HG03342 (cell line): ENCODE data around the gene RCCD1.

Source experiments
- ATAC-seq: cut with Tn5 transposase; IDR thresholded peaks from one replicate; pipeline ENCODE4 v1.9.1; 2021; ENCODE audit warnings: mild to moderate bottlenecking, moderate library complexity; ENCODE audit not compliant: unreplicated experiment

Gene RCCD1

GRCh38 chr15:90960298-90961091, 5.8 kb downstream of the RCCD1 start:
- ATAC-seq = no peak

- no peak for ATAC-seq
These were observed 7.3 kb downstream of the RCCD1 start for GRCh38 chr15:90962021-90962420.

GRCh38 chr15:90966262-90966661, 11.6 kb downstream of the RCCD1 start:
- ATAC-seq = no peak

- ATAC-seq = no peak
These were observed 12.5 kb downstream of the RCCD1 start for GRCh38 chr15:90967206-90967605.

- ATAC-seq = no peak
These were observed 13.8 kb downstream of the RCCD1 start for GRCh38 chr15:90968434-90968833.

- no peak for ATAC-seq
These were observed 15.6 kb downstream of the RCCD1 start for GRCh38 chr15:90970274-90970673.

- ATAC-seq = no peak
These were observed 17.4 kb downstream of the RCCD1 start for GRCh38 chr15:90972133-90972532.

- ATAC-seq = no peak
These were observed 19.5 kb downstream of the RCCD1 start for GRCh38 chr15:90974216-90974615.

GRCh38 chr15:90979582-90979981, 24.9 kb downstream of the RCCD1 start:
- no peak for ATAC-seq

- ATAC-seq = peak; percentile 74
These were observed 27.0 kb downstream of the RCCD1 start for GRCh38 chr15:90981681-90982080.

- ATAC-seq = peak; percentile 36
These were observed 27.5 kb downstream of the RCCD1 start for GRCh38 chr15:90982135-90982534.

- ATAC-seq = peak; percentile 65
These were observed 32.3 kb downstream of the RCCD1 start for GRCh38 chr15:90986790-90987507.

- no peak for ATAC-seq
These were observed 33.0 kb downstream of the RCCD1 start for GRCh38 chr15:90987561-90988141.

- ATAC-seq = no peak
These were observed 33.6 kb downstream of the RCCD1 start for GRCh38 chr15:90988296-90988695.

- ATAC-seq = no peak
These were observed 34.5 kb downstream of the RCCD1 start for GRCh38 chr15:90989040-90989768.

GRCh38 chr15:90990446-90990845, 35.8 kb downstream of the RCCD1 start:
- no peak for ATAC-seq

- no peak for ATAC-seq
These were observed 37.1 kb downstream of the RCCD1 start for GRCh38 chr15:90991587-90992285.

- ATAC-seq = peak; percentile 6
These were observed 39.4 kb downstream of the RCCD1 start for GRCh38 chr15:90994059-90994416.

GRCh38 chr15:90994417-90995311, 40.0 kb downstream of the RCCD1 start, which contains the start of gene PRC1:
TSS of gene PRC1 (minus strand) at chr15:90994535. CDS start at chr15:90994417, 118 bp downstream.
- ATAC-seq = peak; percentile 94

- no peak for ATAC-seq
These were observed 44.1 kb downstream of the RCCD1 start for GRCh38 chr15:90998737-90999136.
